HCT116 (cell line): Measurements from ENCODE around the gene CACNA1A. TPM values are rescaled to one million over a fixed set of nuclear protein-coding genes. Genes with fewer than 3 reads are reported as not detected.

Experiments used
- ATAC-seq: fragments of 200-7000 bp; cut with Tn5 transposase; 2 replicates; pipeline ENCODE4 v1.9.1; 2020; ENCODE audit warnings: mild to moderate bottlenecking, moderate library complexity
- BruUV-seq: library from RNA; stranded (reverse); fragments of 400-500 nt; replicated peaks from 2 replicates; lab custom pipeline; 2021; lab: Mats Ljungman, UMichigan
- CTCF ChIA-PET: fragments of 300-600 bp; sonication (Branson Sonifier 250); formaldehyde crosslinking; loops from one replicate; lab custom pipeline; 2021; ENCODE audit warnings: antibody characterized with exemption; lab: Charles Lee
- POLR2A ChIA-PET: fragments of 300-600, 350-600 bp; sonication (Branson Sonifier 250); formaldehyde crosslinking; loops from one replicate; lab custom pipeline; 2021; ENCODE audit warnings: antibody characterized with exemption; lab: Charles Lee
- RAD21 ChIA-PET, 2 experiments: fragments of 300-600 bp; sonication (Branson Sonifier 250); formaldehyde crosslinking; loops; one replicate each; lab custom pipeline; 2023; ENCODE audit warnings: low total read pairs in 2 of 2; ENCODE audit not compliant: uncharacterized antibody in 2 of 2, unreplicated experiment in 2 of 2, low non-redundant PET in 1 of 2; lab: Charles Lee
- DNase-seq: peaks from one replicate; pipeline ENCODE4 v3.0.0-alpha.2; 2010; ENCODE audit warnings: low read depth, low spot score
- H2AFZ ChIP-seq: fragments of 200-600 bp; shearing (Covaris generic), sonication (generic); 2 replicates; pipeline ENCODE4 v1.6.1; 2017; ENCODE audit warnings: low read depth, mixed run types, mixed read lengths, antibody characterized with exemption, low read length; ENCODE audit not compliant: poor library complexity, severe bottlenecking
- H3K27ac ChIP-seq: 2 replicates; pipeline ENCODE4 v1.5.1; 2012; ENCODE audit warnings: low read depth, low read length
- H3K27me3 ChIP-seq: fragments of 200-600 bp; sonication (generic); 2 replicates; pipeline ENCODE4 v1.6.1; 2016; ENCODE audit warnings: mixed run types, low read length, mixed read lengths; ENCODE audit not compliant: insufficient read depth
- H3K36me3 ChIP-seq, 2 experiments: fragments of 200-500 bp in 1 of 2; fragments of 200-600 bp in 1 of 2; sonication (Bioruptor generic) in 1 of 2; sonication (generic) in 1 of 2; 2 replicates each; pipeline versions ENCODE4 v1.5.1 to v1.6.1; 2014 to 2016; ENCODE audit warnings: low read length in 2 of 2, inconsistent platforms in 1 of 2, mixed read lengths in 1 of 2, mixed run types in 1 of 2; ENCODE audit not compliant: insufficient read depth in 2 of 2, control insufficient read depth in 1 of 2
- H3K4me1 ChIP-seq, 2 experiments: fragments of 200-600 bp in 1 of 2; sonication (generic) in 1 of 2; 2 replicates each; pipeline versions ENCODE4 v1.5.1 to v1.6.1; 2012 to 2017; ENCODE audit warnings: low read length in 2 of 2, inconsistent platforms in 1 of 2, mild to moderate bottlenecking in 1 of 2, mixed read lengths in 1 of 2, mixed run types in 1 of 2, moderate library complexity in 1 of 2; ENCODE audit not compliant: insufficient read depth in 2 of 2, control insufficient read depth in 1 of 2
- H3K4me2 ChIP-seq: fragments of 200-600 bp; sonication (generic); 2 replicates; pipeline ENCODE4 v1.6.1; 2017; ENCODE audit warnings: mixed run types, low read length, mixed read lengths
- H3K4me3 ChIP-seq, 2 experiments: fragments of 200-600 bp in 1 of 2; sonication (generic) in 1 of 2; replicated peaks in 1 of 2; 2 replicates each; pipeline ENCODE4 v1.5.1; 2011 to 2016; ENCODE audit warnings: low read length in 2 of 2, control low read depth in 1 of 2, low read depth in 1 of 2, mild to moderate bottlenecking in 1 of 2, mixed read lengths in 1 of 2, mixed run types in 1 of 2
- H3K79me2 ChIP-seq: fragments of 200-600 bp; sonication (generic); 2 replicates; pipeline ENCODE4 v1.6.1; 2017; ENCODE audit warnings: mild to moderate bottlenecking, mixed run types, low read length, moderate library complexity, mixed read lengths; ENCODE audit not compliant: insufficient read depth
- H3K9ac ChIP-seq: fragments of 200-600 bp; sonication (generic); 2 replicates; pipeline ENCODE4 v1.6.1; 2016; ENCODE audit warnings: low read length, mixed read lengths
- H3K9me2 ChIP-seq: fragments of 200-600 bp; sonication (generic), shearing (Covaris generic); 2 replicates; pipeline ENCODE4 v1.6.1; 2017; ENCODE audit warnings: mixed run types, mild to moderate bottlenecking, moderate library complexity; ENCODE audit not compliant: insufficient read depth
- H3K9me3 ChIP-seq, 2 experiments: fragments of 200-500 bp in 1 of 2; fragments of 200-600 bp in 1 of 2; sonication (Bioruptor generic) in 1 of 2; sonication (generic) in 1 of 2; 2 replicates each; pipeline ENCODE4 v1.6.1; 2014 to 2017; ENCODE audit warnings: low read length in 2 of 2, mixed read lengths in 2 of 2, inconsistent platforms in 1 of 2, low read depth in 1 of 2, mild to moderate bottlenecking in 1 of 2, mixed run types in 1 of 2, moderate library complexity in 1 of 2; ENCODE audit not compliant: control insufficient read depth in 1 of 2, insufficient read depth in 1 of 2
- H4K20me1 ChIP-seq: fragments of 200-600 bp; sonication (generic), shearing (Covaris generic); 2 replicates; pipeline ENCODE4 v1.6.1; 2017; ENCODE audit warnings: mixed run types, mild to moderate bottlenecking, moderate library complexity; ENCODE audit not compliant: insufficient read depth
- ATF3 ChIP-seq: IDR thresholded peaks from 2 replicates; pipeline ENCODE4 v1.6.1; 2012
- CBX3 ChIP-seq: IDR thresholded peaks from 2 replicates; pipeline ENCODE4 v1.6.1; 2012; ENCODE audit warnings: low read depth
- CEBPB ChIP-seq: IDR thresholded peaks from 2 replicates; pipeline ENCODE4 v1.6.1; 2012; ENCODE audit warnings: low read depth
- CTCF ChIP-seq, 3 experiments: fragments of 200-600 bp in 1 of 3; sonication (generic) in 1 of 3; IDR thresholded peaks in 2 of 3; conservative IDR thresholded peaks in 1 of 3; 2 replicates each; pipeline ENCODE4 v1.5.1; 2012 to 2017; ENCODE audit warnings: low read depth in 2 of 3, low read length in 2 of 3, antibody characterized with exemption in 1 of 3, borderline replicate concordance in 1 of 3, control low read depth in 1 of 3, mild to moderate bottlenecking in 1 of 3, mixed read lengths in 1 of 3, mixed run types in 1 of 3, moderate library complexity in 1 of 3; ENCODE audit not compliant: insufficient read depth in 1 of 3
- ELF1 ChIP-seq: IDR thresholded peaks from 2 replicates; pipeline ENCODE4 v1.6.1; 2012; ENCODE audit warnings: low read depth, borderline replicate concordance
- EZH2 ChIP-seq: fragments of 200-600 bp; sonication (generic); IDR thresholded peaks from 2 replicates; pipeline ENCODE4 v1.6.1; 2017; ENCODE audit warnings: antibody characterized with exemption, mixed run types
- EZH2phosphoT487 ChIP-seq: fragments of 200-600 bp; IDR thresholded peaks from 2 replicates; pipeline ENCODE4 v1.6.1; 2018; ENCODE audit warnings: antibody characterized with exemption, borderline replicate concordance
- FOSL1 ChIP-seq: IDR thresholded peaks from 2 replicates; pipeline ENCODE4 v1.6.1; 2012; ENCODE audit warnings: low read depth
- JUND ChIP-seq: IDR thresholded peaks from 2 replicates; pipeline ENCODE4 v1.6.1; 2012
- MAX ChIP-seq: IDR thresholded peaks from 2 replicates; pipeline ENCODE4 v1.6.1; 2012
- POLR2A ChIP-seq: IDR thresholded peaks from 2 replicates; pipeline ENCODE4 v1.7.0; 2011; ENCODE audit warnings: borderline replicate concordance; ENCODE audit not compliant: insufficient read depth, insufficient read length; ENCODE audit errors: extremely low read depth
- POLR2AphosphoS5 ChIP-seq: IDR thresholded peaks from 2 replicates; pipeline ENCODE4 v1.6.1; 2011; ENCODE audit warnings: mild to moderate bottlenecking, low read depth, low read length, moderate library complexity
- RAD21 ChIP-seq: IDR thresholded peaks from 2 replicates; pipeline ENCODE4 v1.6.1; 2012; ENCODE audit warnings: low read depth, mild to moderate bottlenecking
- SIN3A ChIP-seq: IDR thresholded peaks from 2 replicates; pipeline ENCODE4 v1.6.1; 2012; ENCODE audit warnings: low read depth
- SP1 ChIP-seq: IDR thresholded peaks from 2 replicates; pipeline ENCODE4 v1.6.1; 2012; ENCODE audit warnings: low read depth
- SRF ChIP-seq: IDR thresholded peaks from 2 replicates; pipeline ENCODE4 v1.6.1; 2012; ENCODE audit warnings: low read depth
- YY1 ChIP-seq: IDR thresholded peaks from 2 replicates; pipeline ENCODE4 v1.6.1; 2011; ENCODE audit warnings: low read length, low read depth, moderate library complexity, mild to moderate bottlenecking; ENCODE audit not compliant: insufficient replicate concordance; ENCODE audit errors: extremely low read depth
- intact Hi-C: fragments of 100-400 bp; cut with micrococcal nuclease; formaldehyde crosslinking; loops from 2 replicates; pipeline ENCODE4 v1.10.0; 2022
- total RNA-seq: library from RNA; stranded (reverse); gene quantifications from one replicate; pipeline ENCODE4 v1.2.1, GENCODE V29; 2021; ENCODE audit not compliant: unreplicated experiment
- TF ChIP-seq, protein P1 (sequence below): IDR thresholded peaks from 2 replicates; pipeline ENCODE4 v1.6.1; 2011; ENCODE audit warnings: mild to moderate bottlenecking, low read length, moderate library complexity; ENCODE audit not compliant: insufficient replicate concordance; ENCODE audit errors: extremely low read depth

CACNA1A gene
- total RNA-seq, 1 experiment from 2014 or later = 7.5 TPM

DNA sequence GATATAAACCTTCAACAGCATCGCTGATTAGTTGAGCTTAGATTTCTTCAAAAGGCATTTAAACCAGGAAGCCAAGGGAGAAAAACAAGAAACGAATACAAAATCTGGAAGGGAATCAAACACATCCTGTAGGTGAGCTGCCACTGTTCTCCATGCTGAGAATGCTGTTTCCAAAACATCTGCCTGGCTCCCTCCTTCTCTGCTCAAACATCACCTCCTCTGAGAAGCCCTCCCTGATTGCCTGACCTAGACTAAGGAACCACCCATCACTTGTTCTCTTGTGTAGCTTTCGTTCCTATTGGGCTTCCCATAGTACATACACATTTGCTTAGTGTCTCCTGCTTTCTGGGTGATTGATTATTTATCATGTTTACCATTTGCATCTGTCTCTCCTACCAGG is 152.7 kb downstream of the CACNA1A start:
- Histone ChIP-seq H4K20me1 (no peaks in the 10 kb centered on the region), H3K36me3 (no peaks in the 10 kb centered on the region), H3K79me2 (no peaks in the 10 kb centered on the region), H3K4me1 (no peaks in the 10 kb centered on the region), H3K27ac (no peak overlapping the region), H3K9me2 (no peaks in the 10 kb centered on the region), H3K4me3 (no peak overlapping the region), H3K4me2 (no peak overlapping the region), H3K27me3 (no peaks in the 10 kb centered on the region), H3K9ac (no peak overlapping the region), H3K9me3 (peaks cover 0 to 9% of the 10 kb centered on the region in 2 experiments; a peak in 1 of 4 replicates), H2AFZ (no peak overlapping the region)
- no TSS peak for BruUV-seq
- ChIA-PET CTCF (interaction anchor here (0.6 to 1.0 kb wide), 2 partner anchors 135 to 221 kb away, joined by 3 read pairs; no protein-coding TSS in a partner anchor), POLR2A (no interaction called here), RAD21 (no interaction called here)
- no peak for ATAC-seq
- TF ChIP-seq YY1 = no peak
- TF ChIP-seq ATF3 = no peak
- TF ChIP-seq SIN3A = no peak
- TF ChIP-seq ELF1 = no peak
- no peak for TF ChIP-seq JUND
- no peak for TF ChIP-seq CBX3
- no peak for TF ChIP-seq EZH2phosphoT487
- DNase-seq = no peak
- intact Hi-C loops = loop anchor here (2.0 kb wide), 1 partner anchor 51 kb away; no protein-coding TSS in a partner anchor

DNA sequence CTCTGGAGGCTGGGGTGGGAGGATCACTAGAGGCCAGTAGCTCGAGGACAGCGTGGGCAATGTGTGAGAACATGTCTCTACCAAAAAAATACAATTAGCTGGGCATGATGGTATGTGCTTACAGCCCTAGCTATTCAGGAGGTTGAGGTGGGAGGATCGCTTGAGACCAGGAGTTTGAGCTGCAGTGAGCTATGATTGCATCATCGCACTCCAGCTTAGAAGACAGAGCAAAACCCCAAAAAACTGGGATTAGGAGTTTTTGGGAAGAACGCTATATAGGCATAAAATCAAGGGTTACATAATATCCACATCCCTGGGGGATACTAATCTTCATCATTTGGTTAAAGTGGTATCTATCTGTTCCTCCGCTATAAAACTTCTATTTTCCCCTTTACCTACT is 155.5 kb downstream of the CACNA1A start:
- Histone ChIP-seq H3K79me2 (no peaks in the 10 kb centered on the region), H4K20me1 (no peaks in the 10 kb centered on the region), H3K4me1 (no peaks in the 10 kb centered on the region), H3K4me3 (no peak overlapping the region), H3K4me2 (no peak overlapping the region), H3K9ac (no peak overlapping the region), H3K27ac (no peak overlapping the region), H3K9me2 (no peaks in the 10 kb centered on the region), H3K9me3 (peaks cover 0 to 9% of the 10 kb centered on the region in 2 experiments; a peak in 1 of 4 replicates), H3K27me3 (no peaks in the 10 kb centered on the region), H2AFZ (no peak overlapping the region), H3K36me3 (no peaks in the 10 kb centered on the region)
- BruUV-seq = no TSS peak
- intact Hi-C loops = no loop called here
- CTCF ChIA-PET = interaction anchor here (1.1 kb wide), 1 partner anchor 15 kb away, joined by 3 read pairs; no protein-coding TSS in a partner anchor
- RAD21 ChIA-PET = no interaction called here
- DNase-seq = no peak
- no peak for ATAC-seq
- POLR2A ChIA-PET = no interaction called here
- TF ChIP-seq JUND (no peak), YY1 (no peak), SIN3A (no peak), EZH2 (no peak), POLR2AphosphoS5 (no peak), SP1 (no peak), MAX (no peak), POLR2A (no peak), CTCF (IDR thresholded peaks at IDR 0.05 in 2 of 3, conservative IDR thresholded peaks at IDR 0.05 in 1 of 3; ENCODE audit: borderline replicate concordance in 1 of 3, insufficient read depth in 1 of 3, low read depth in 2 of 3, low read length in 2 of 3) (no peak), RAD21 (no peak), SRF (no peak), CEBPB (no peak), ELF1 (no peak), FOSL1 (no peak)
- TF ChIP-seq, protein P1, sequence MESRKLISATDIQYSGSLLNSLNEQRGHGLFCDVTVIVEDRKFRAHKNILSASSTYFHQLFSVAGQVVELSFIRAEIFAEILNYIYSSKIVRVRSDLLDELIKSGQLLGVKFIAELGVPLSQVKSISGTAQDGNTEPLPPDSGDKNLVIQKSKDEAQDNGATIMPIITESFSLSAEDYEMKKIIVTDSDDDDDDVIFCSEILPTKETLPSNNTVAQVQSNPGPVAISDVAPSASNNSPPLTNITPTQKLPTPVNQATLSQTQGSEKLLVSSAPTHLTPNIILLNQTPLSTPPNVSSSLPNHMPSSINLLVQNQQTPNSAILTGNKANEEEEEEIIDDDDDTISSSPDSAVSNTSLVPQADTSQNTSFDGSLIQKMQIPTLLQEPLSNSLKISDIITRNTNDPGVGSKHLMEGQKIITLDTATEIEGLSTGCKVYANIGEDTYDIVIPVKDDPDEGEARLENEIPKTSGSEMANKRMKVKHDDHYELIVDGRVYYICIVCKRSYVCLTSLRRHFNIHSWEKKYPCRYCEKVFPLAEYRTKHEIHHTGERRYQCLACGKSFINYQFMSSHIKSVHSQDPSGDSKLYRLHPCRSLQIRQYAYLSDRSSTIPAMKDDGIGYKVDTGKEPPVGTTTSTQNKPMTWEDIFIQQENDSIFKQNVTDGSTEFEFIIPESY = no peak
